HepG2 (cell line): ENCODE measurements around the gene ZBED3. TPM values are rescaled to one million over a fixed set of nuclear protein-coding genes. Genes with fewer than 3 reads are reported as not detected.

Experiments
- KDM4B ChIP-seq: sonication (generic); formaldehyde crosslinking; IDR thresholded peaks from 2 replicates; pipeline ENCODE4 v1.4.0; 2020; ENCODE audit warnings: missing genetic modification reagents
- PAX8 ChIP-seq: sonication (generic); formaldehyde crosslinking; IDR thresholded peaks from 2 replicates; pipeline ENCODE4 v1.8.0; 2022; ENCODE audit warnings: mild to moderate bottlenecking, missing genetic modification reagents, borderline replicate concordance
- polyA plus RNA-seq, 8 experiments: library from polyadenylated mRNA; depleted of rRNA in 3 of 8; stranded (reverse) in 7 of 8; unstranded in 1 of 8; fragments of >200 nt; fragmentation: Illumina TruSeq in 4 of 8; extraction: Trizol in 4 of 8; gene quantifications; 2 replicates each; pipeline versions ENCODE4 v1.2.1 to v1.2.3, GENCODE V29; 2011 to 2016; ENCODE audit warnings: low read depth in 4 of 8, missing spikeins in 1 of 8, mixed read lengths in 1 of 8; ENCODE audit not compliant: insufficient read depth in 1 of 8
- total RNA-seq, 5 experiments: library from RNA; depleted of rRNA; stranded (reverse); fragments of >200 nt; fragmentation: Illumina TruSeq; extraction: Trizol; gene quantifications; 2 replicates each; pipeline ENCODE4 v1.2.3, GENCODE V29; 2016; ENCODE audit warnings: low read depth in 1 of 5
- TF ChIP-seq, protein P1 (sequence below): sonication (generic); formaldehyde crosslinking; IDR thresholded peaks from 2 replicates; pipeline ENCODE4 v1.4.0; 2020; ENCODE audit warnings: missing genetic modification reagents
- TF ChIP-seq, protein P2 (sequence below): sonication (generic); formaldehyde crosslinking; IDR thresholded peaks from 2 replicates; pipeline ENCODE4 v1.5.0; 2020; ENCODE audit warnings: mild to moderate bottlenecking, missing genetic modification reagents, borderline replicate concordance
- TF ChIP-seq, protein P3 (sequence below): sonication (generic); formaldehyde crosslinking; IDR thresholded peaks from 2 replicates; pipeline ENCODE4 v1.5.0; 2020; ENCODE audit warnings: mild to moderate bottlenecking, missing genetic modification reagents

Gene ZBED3
- total and polyA plus RNA-seq, 2 of the 13 experiments (the other 11 are each of a cell fraction or from before 2014, with no cell fraction given) = 2.3 to 8.1 TPM

DNA sequence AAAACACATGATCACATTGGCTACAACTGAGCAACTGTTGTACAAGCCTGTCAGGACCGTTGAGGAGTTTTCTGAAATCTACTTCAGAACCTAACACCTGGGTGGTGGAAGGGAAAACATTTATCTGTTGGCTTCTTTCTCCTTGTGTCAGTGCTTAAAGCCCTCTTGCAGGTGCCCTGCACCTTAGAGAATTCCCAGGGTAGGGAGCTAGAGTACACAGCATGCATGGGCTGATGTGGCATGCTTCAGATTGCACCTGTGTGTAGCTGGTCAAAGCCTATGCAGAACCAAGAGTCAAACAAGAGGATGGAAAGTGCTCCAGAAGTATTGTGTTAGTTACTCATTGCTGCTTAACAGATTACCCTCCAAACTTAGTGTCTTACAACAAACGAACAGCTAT is 33.6 kb upstream of the ZBED3 start (continued):
- TF ChIP-seq, protein P1, sequence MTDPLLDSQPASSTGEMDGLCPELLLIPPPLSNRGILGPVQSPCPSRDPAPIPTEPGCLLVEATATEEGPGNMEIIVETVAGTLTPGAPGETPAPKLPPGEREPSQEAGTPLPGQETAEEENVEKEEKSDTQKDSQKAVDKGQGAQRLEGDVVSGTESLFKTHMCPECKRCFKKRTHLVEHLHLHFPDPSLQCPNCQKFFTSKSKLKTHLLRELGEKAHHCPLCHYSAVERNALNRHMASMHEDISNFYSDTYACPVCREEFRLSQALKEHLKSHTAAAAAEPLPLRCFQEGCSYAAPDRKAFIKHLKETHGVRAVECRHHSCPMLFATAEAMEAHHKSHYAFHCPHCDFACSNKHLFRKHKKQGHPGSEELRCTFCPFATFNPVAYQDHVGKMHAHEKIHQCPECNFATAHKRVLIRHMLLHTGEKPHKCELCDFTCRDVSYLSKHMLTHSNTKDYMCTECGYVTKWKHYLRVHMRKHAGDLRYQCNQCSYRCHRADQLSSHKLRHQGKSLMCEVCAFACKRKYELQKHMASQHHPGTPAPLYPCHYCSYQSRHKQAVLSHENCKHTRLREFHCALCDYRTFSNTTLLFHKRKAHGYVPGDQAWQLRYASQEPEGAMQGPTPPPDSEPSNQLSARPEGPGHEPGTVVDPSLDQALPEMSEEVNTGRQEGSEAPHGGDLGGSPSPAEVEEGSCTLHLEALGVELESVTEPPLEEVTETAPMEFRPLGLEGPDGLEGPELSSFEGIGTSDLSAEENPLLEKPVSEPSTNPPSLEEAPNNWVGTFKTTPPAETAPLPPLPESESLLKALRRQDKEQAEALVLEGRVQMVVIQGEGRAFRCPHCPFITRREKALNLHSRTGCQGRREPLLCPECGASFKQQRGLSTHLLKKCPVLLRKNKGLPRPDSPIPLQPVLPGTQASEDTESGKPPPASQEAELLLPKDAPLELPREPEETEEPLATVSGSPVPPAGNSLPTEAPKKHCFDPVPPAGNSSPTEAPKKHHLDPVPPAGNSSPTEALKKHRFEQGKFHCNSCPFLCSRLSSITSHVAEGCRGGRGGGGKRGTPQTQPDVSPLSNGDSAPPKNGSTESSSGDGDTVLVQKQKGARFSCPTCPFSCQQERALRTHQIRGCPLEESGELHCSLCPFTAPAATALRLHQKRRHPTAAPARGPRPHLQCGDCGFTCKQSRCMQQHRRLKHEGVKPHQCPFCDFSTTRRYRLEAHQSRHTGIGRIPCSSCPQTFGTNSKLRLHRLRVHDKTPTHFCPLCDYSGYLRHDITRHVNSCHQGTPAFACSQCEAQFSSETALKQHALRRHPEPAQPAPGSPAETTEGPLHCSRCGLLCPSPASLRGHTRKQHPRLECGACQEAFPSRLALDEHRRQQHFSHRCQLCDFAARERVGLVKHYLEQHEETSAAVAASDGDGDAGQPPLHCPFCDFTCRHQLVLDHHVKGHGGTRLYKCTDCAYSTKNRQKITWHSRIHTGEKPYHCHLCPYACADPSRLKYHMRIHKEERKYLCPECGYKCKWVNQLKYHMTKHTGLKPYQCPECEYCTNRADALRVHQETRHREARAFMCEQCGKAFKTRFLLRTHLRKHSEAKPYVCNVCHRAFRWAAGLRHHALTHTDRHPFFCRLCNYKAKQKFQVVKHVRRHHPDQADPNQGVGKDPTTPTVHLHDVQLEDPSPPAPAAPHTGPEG (CRISPR knock-in tag) = no peak
- TF ChIP-seq PAX8 (CRISPR knock-in tag) (no peak), KDM4B (CRISPR knock-in tag) (no peak)
- TF ChIP-seq, protein P2, sequence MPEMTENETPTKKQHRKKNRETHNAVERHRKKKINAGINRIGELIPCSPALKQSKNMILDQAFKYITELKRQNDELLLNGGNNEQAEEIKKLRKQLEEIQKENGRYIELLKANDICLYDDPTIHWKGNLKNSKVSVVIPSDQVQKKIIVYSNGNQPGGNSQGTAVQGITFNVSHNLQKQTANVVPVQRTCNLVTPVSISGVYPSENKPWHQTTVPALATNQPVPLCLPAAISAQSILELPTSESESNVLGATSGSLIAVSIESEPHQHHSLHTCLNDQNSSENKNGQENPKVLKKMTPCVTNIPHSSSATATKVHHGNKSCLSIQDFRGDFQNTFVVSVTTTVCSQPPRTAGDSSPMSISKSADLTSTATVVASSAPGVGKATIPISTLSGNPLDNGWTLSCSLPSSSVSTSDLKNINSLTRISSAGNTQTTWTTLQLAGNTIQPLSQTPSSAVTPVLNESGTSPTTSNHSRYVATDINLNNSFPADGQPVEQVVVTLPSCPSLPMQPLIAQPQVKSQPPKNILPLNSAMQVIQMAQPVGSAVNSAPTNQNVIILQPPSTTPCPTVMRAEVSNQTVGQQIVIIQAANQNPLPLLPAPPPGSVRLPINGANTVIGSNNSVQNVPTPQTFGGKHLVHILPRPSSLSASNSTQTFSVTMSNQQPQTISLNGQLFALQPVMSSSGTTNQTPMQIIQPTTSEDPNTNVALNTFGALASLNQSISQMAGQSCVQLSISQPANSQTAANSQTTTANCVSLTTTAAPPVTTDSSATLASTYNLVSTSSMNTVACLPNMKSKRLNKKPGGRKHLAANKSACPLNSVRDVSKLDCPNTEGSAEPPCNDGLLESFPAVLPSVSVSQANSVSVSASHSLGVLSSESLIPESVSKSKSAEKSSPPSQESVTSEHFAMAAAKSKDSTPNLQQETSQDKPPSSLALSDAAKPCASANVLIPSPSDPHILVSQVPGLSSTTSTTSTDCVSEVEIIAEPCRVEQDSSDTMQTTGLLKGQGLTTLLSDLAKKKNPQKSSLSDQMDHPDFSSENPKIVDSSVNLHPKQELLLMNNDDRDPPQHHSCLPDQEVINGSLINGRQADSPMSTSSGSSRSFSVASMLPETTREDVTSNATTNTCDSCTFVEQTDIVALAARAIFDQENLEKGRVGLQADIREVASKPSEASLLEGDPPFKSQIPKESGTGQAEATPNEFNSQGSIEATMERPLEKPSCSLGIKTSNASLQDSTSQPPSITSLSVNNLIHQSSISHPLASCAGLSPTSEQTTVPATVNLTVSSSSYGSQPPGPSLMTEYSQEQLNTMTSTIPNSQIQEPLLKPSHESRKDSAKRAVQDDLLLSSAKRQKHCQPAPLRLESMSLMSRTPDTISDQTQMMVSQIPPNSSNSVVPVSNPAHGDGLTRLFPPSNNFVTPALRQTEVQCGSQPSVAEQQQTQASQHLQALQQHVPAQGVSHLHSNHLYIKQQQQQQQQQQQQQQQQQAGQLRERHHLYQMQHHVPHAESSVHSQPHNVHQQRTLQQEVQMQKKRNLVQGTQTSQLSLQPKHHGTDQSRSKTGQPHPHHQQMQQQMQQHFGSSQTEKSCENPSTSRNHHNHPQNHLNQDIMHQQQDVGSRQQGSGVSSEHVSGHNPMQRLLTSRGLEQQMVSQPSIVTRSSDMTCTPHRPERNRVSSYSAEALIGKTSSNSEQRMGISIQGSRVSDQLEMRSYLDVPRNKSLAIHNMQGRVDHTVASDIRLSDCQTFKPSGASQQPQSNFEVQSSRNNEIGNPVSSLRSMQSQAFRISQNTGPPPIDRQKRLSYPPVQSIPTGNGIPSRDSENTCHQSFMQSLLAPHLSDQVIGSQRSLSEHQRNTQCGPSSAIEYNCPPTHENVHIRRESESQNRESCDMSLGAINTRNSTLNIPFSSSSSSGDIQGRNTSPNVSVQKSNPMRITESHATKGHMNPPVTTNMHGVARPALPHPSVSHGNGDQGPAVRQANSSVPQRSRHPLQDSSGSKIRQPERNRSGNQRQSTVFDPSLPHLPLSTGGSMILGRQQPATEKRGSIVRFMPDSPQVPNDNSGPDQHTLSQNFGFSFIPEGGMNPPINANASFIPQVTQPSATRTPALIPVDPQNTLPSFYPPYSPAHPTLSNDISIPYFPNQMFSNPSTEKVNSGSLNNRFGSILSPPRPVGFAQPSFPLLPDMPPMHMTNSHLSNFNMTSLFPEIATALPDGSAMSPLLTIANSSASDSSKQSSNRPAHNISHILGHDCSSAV = no peak
- TF ChIP-seq, protein P3, sequence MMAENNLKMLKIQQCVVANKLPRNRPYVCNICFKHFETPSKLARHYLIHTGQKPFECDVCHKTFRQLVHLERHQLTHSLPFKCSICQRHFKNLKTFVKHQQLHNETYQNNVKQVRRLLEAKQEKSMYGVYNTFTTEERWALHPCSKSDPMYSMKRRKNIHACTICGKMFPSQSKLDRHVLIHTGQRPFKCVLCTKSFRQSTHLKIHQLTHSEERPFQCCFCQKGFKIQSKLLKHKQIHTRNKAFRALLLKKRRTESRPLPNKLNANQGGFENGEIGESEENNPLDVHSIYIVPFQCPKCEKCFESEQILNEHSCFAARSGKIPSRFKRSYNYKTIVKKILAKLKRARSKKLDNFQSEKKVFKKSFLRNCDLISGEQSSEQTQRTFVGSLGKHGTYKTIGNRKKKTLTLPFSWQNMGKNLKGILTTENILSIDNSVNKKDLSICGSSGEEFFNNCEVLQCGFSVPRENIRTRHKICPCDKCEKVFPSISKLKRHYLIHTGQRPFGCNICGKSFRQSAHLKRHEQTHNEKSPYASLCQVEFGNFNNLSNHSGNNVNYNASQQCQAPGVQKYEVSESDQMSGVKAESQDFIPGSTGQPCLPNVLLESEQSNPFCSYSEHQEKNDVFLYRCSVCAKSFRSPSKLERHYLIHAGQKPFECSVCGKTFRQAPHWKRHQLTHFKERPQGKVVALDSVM (CRISPR knock-in tag) = no peak
